SIG-M5 treated with dmso at 0.1 percent for 504 hours (cell line): Measurements from ENCODE around the gene PBX1.
A peak's percentile ranks its signal among the peaks of the same experiment; 100 is the strongest.

Experiments used
- DNase-seq: peaks from one replicate; lab custom pipeline; 2025; ENCODE audit not compliant: unreplicated experiment; lab: John Stamatoyannopoulos, UW

PBX1 gene

GRCh38 chr1:164773102-164773501 is 214.1 kb downstream of the PBX1 start:
- no peak for DNase-seq

- no peak for DNase-seq
Observed at GRCh38 chr1:164774413-164774812, 215.4 kb downstream of the PBX1 start.

GRCh38 chr1:164774819-164775654 is 216.1 kb downstream of the PBX1 start:
- no peak for DNase-seq

- no peak for DNase-seq
Observed at GRCh38 chr1:164777518-164777917, 218.5 kb downstream of the PBX1 start.

- DNase-seq: no peak
Observed at GRCh38 chr1:164779376-164779775, 220.4 kb downstream of the PBX1 start.

- no peak for DNase-seq
Observed at GRCh38 chr1:164780111-164780812, 221.3 kb downstream of the PBX1 start.

GRCh38 chr1:164780863-164781262 is 221.9 kb downstream of the PBX1 start:
- DNase-seq: no peak

- DNase-seq: no peak
Observed at GRCh38 chr1:164781972-164782371, 223.0 kb downstream of the PBX1 start.

- DNase-seq: no peak
Observed at GRCh38 chr1:164783778-164784555, 225.0 kb downstream of the PBX1 start.

GRCh38 chr1:164784960-164785359 is 226.0 kb downstream of the PBX1 start:
- DNase-seq: no peak

GRCh38 chr1:164785841-164786534 is 227.0 kb downstream of the PBX1 start:
- no peak for DNase-seq

GRCh38 chr1:164786980-164787833 is 228.2 kb downstream of the PBX1 start:
- DNase-seq: peak; percentile 73

GRCh38 chr1:164787834-164788231 is 228.8 kb downstream of the PBX1 start:
- no peak for DNase-seq

GRCh38 chr1:164790081-164790480 is 231.1 kb downstream of the PBX1 start:
- no peak for DNase-seq

GRCh38 chr1:164792410-164793004 is 233.5 kb downstream of the PBX1 start:
- no peak for DNase-seq

- DNase-seq: no peak
Observed at GRCh38 chr1:164794356-164794755, 235.4 kb downstream of the PBX1 start.

GRCh38 chr1:164796916-164797315 is 237.9 kb downstream of the PBX1 start:
- DNase-seq: no peak

- DNase-seq: no peak
Observed at GRCh38 chr1:164801246-164801731, 242.3 kb downstream of the PBX1 start.

GRCh38 chr1:164801791-164802502 is 243.0 kb downstream of the PBX1 start:
- DNase-seq: no peak
